Measurements from ENCODE around the gene MARCO.

Gene MARCO, protein sequence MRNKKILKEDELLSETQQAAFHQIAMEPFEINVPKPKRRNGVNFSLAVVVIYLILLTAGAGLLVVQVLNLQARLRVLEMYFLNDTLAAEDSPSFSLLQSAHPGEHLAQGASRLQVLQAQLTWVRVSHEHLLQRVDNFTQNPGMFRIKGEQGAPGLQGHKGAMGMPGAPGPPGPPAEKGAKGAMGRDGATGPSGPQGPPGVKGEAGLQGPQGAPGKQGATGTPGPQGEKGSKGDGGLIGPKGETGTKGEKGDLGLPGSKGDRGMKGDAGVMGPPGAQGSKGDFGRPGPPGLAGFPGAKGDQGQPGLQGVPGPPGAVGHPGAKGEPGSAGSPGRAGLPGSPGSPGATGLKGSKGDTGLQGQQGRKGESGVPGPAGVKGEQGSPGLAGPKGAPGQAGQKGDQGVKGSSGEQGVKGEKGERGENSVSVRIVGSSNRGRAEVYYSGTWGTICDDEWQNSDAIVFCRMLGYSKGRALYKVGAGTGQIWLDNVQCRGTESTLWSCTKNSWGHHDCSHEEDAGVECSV

DNA sequence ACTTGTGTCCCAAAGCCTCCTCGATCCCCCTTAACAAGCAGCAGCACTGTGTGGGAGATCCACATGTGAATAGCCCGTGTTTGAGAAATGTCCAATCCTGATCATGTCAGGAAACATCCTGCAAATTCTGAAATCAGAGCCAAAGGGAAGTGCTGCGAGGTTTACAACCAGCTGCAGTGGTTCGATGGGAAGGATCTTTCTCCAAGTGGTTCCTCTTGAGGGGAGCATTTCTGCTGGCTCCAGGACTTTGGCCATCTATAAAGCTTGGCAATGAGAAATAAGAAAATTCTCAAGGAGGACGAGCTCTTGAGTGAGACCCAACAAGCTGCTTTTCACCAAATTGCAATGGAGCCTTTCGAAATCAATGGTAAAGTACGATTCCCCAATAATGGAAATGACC lies at the start of gene MARCO:
MARCO (plus strand) TSS at position 164 of the 400 bp plus-strand sequence; CDS start at position 271, 107 bp downstream.
- no peaks in the 10 kb centered on the region for H3K4me1 ChIP-seq (ENCODE audit: insufficient read depth, poor library complexity, severe bottlenecking)
- H3K27me3 ChIP-seq (ENCODE audit: insufficient read depth, poor library complexity, severe bottlenecking), result no peaks in the 10 kb centered on the region
- H3K4me3 ChIP-seq (ENCODE audit: severe bottlenecking), result no peak within 1 kb of the TSS
- H3K27ac ChIP-seq (ENCODE audit: poor library complexity, severe bottlenecking), result no peak within 1 kb of the TSS
- DNase-seq (ENCODE audit: low spot score) (no peak), ATAC-seq (ENCODE audit: low read depth) (no peak)
- TF ChIP-seq, protein P1, sequence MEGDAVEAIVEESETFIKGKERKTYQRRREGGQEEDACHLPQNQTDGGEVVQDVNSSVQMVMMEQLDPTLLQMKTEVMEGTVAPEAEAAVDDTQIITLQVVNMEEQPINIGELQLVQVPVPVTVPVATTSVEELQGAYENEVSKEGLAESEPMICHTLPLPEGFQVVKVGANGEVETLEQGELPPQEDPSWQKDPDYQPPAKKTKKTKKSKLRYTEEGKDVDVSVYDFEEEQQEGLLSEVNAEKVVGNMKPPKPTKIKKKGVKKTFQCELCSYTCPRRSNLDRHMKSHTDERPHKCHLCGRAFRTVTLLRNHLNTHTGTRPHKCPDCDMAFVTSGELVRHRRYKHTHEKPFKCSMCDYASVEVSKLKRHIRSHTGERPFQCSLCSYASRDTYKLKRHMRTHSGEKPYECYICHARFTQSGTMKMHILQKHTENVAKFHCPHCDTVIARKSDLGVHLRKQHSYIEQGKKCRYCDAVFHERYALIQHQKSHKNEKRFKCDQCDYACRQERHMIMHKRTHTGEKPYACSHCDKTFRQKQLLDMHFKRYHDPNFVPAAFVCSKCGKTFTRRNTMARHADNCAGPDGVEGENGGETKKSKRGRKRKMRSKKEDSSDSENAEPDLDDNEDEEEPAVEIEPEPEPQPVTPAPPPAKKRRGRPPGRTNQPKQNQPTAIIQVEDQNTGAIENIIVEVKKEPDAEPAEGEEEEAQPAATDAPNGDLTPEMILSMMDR (IDR thresholded peaks at IDR 0.05; ENCODE audit: poor library complexity, severe bottlenecking), result no peak
- H3K9me3 ChIP-seq (ENCODE audit: severe bottlenecking), result no peaks in the 10 kb centered on the region
- H3K36me3 ChIP-seq (ENCODE audit: low read depth), result no peaks in the 10 kb centered on the region

DNA sequence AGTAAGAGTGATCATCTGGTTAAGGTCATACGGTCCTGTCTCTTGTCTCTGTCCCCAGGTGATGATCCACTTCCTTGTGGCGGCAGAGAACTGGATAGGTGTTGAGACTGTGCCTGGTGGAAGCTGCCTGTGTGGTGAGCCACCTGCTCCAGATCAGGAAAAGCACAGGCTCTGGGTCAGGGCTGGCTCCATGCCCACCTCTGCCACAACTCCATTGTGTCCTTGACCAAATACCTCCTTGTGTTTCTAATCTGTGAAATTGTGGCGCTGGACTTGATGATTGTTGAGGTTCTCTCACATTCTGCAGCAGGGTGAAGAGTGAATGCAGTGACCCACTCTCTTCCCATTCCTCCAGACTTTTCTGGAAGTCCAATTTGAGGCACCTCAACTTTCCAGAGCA lies 48.9 kb upstream of the MARCO start:
- TF ChIP-seq, protein P1 (IDR thresholded peaks at IDR 0.05; ENCODE audit: poor library complexity, severe bottlenecking), result no peak
- no peak for DNase-seq (ENCODE audit: low spot score)
- no peaks in the 10 kb centered on the region for H3K36me3 ChIP-seq (ENCODE audit: low read depth)

DNA sequence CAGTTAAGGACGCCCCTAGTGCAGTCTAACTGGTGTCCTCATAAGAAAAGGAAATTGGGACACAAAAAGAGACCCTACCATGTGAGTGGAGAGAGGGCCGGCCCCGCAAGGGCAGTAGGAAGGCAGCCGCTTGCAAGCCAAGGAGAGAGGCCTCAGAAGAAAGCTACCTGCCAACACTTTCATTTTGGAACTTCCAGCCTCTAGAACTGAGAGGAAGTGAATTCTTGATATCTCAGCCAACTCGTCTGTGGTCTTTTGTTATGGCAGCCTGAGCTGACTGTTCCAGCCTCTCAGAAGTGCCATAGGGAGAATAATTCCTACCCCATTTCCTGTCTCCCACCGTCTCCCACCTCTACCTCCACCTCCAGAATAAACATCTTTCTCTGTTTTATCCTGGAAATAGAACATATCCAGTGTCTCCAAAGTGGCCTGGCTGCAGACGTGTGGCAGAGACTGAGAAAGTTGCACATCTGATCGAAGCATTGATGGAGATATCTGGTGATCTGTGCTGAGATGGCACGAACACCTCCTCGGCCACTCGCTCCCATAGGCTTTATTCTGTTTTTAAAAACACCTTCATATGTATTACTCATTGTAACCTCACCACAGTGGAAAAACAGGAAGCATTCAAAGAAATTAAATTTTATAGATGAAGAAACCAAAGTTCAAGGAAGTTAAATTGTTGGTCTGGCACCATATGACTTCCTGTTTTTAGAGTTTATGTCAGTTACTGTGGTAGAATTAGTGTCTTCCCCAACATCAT lies 39.5 kb upstream of the MARCO start:
- ATAC-seq (ENCODE audit: low read depth) (no peak), DNase-seq (ENCODE audit: low spot score) (no peak)
- TF ChIP-seq, protein P1 (IDR thresholded peaks at IDR 0.05; ENCODE audit: poor library complexity, severe bottlenecking), result no peak
- no peaks in the 10 kb centered on the region for H3K27me3 ChIP-seq (ENCODE audit: insufficient read depth, poor library complexity, severe bottlenecking)
- no peaks in the 10 kb centered on the region for H3K4me1 ChIP-seq (ENCODE audit: insufficient read depth, poor library complexity, severe bottlenecking)
- no peaks in the 10 kb centered on the region for H3K9me3 ChIP-seq (ENCODE audit: severe bottlenecking)
- H3K4me3 ChIP-seq (ENCODE audit: severe bottlenecking), result no peak overlapping the region
- H3K36me3 ChIP-seq (ENCODE audit: low read depth), result no peaks in the 10 kb centered on the region
- no peak overlapping the region for H3K27ac ChIP-seq (ENCODE audit: poor library complexity, severe bottlenecking)

More for the DNA sequence above, 48.9 kb upstream of the MARCO start:
- Histone ChIP-seq H3K27me3 (ENCODE audit: insufficient read depth, poor library complexity, severe bottlenecking) (no peaks in the 10 kb centered on the region), H3K4me1 (ENCODE audit: insufficient read depth, poor library complexity, severe bottlenecking) (no peaks in the 10 kb centered on the region), H3K4me3 (ENCODE audit: severe bottlenecking) (no peak overlapping the region), H3K9me3 (ENCODE audit: severe bottlenecking) (peaks cover 3% of the 10 kb centered on the region), H3K27ac (ENCODE audit: poor library complexity, severe bottlenecking) (no peak overlapping the region)
- no peak for ATAC-seq (ENCODE audit: low read depth)

DNA sequence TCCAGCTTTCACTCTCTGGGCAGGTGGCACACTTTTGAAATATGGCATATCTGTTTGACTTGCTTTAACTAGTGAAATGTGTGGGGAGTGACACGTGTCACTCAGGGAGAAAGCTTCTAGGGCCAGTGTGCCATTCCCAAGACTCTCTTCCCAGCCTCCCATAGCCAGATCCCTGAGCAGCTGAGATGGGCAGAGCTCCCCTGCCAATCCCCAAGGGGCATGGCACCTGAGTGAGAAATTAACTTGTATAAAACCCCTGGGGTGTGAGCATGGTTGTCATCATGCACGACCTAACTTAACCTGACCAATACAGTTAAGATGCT lies 39.0 kb upstream of the MARCO start:
- TF ChIP-seq, protein P1 (IDR thresholded peaks at IDR 0.05; ENCODE audit: poor library complexity, severe bottlenecking), result no peak
- Histone ChIP-seq H3K9me3 (ENCODE audit: severe bottlenecking) (no peaks in the 10 kb centered on the region), H3K27ac (ENCODE audit: poor library complexity, severe bottlenecking) (no peak overlapping the region), H3K27me3 (ENCODE audit: insufficient read depth, poor library complexity, severe bottlenecking) (no peaks in the 10 kb centered on the region), H3K36me3 (ENCODE audit: low read depth) (no peaks in the 10 kb centered on the region), H3K4me3 (ENCODE audit: severe bottlenecking) (no peak overlapping the region), H3K4me1 (ENCODE audit: insufficient read depth, poor library complexity, severe bottlenecking) (no peaks in the 10 kb centered on the region)
- DNase-seq (ENCODE audit: low spot score), result no peak
- ATAC-seq (ENCODE audit: low read depth), result no peak
